Activated T-cell treated with anti-CD3 and anti-CD28 coated beads, Interleukin-2, amount 50 U/mL, for 72 hours (primary cell): ENCODE results near the gene GMNN. TPM values are rescaled to one million over a fixed set of nuclear protein-coding genes. Genes with fewer than 3 reads are reported as not detected.
A peak's percentile ranks its signal among the peaks of the same experiment; 100 is the strongest.

Source experiments
- ATAC-seq, 2 donors: fragments of 150-1000 bp; cut with Tn5 transposase; replicated peaks in 1 of 2; 2 replicates each; pipeline ENCODE4 v1.10.0; 2021; ENCODE audit warnings: moderate library complexity in 2 of 2, mild to moderate bottlenecking in 1 of 2
- DNase-seq, 2 donors: peaks; one replicate each; pipeline ENCODE4 v3.0.0; 2021 to 2022; ENCODE audit warnings: mixed read lengths in 1 of 2
- H3K27ac Mint-ChIP-seq: one replicate; pipeline ENCODE4 v1.8.0; 2022; ENCODE audit warnings: mild to moderate bottlenecking, moderate library complexity, mixed read lengths
- H3K27me3 Mint-ChIP-seq: one replicate; pipeline ENCODE4 v1.8.0; 2022; ENCODE audit warnings: low read depth, mixed read lengths
- H3K36me3 Mint-ChIP-seq, 2 donors: one replicate each; pipeline ENCODE4 v1.8.0; 2022; ENCODE audit warnings: mixed read lengths in 2 of 2, mild to moderate bottlenecking in 1 of 2; ENCODE audit not compliant: insufficient read depth in 2 of 2
- H3K4me1 Mint-ChIP-seq: one replicate; pipeline ENCODE4 v1.8.0; 2022; ENCODE audit warnings: low read depth, mixed read lengths
- H3K4me3 Mint-ChIP-seq, 2 donors: one replicate each; pipeline ENCODE4 v1.8.0; 2022; ENCODE audit warnings: mild to moderate bottlenecking in 2 of 2, mixed read lengths in 2 of 2, moderate library complexity in 2 of 2
- H3K9me3 Mint-ChIP-seq, 2 donors: one replicate each; pipeline ENCODE4 v1.8.0; 2022; ENCODE audit warnings: mixed read lengths in 2 of 2
- total RNA-seq, 2 donors: library from RNA; stranded (reverse); gene quantifications; one replicate each; pipeline ENCODE4 v1.2.3, GENCODE V29; 2022

Gene GMNN
- total RNA-seq, 2 donors from 2014 or later, result 50.8 to 58.5 TPM

- Mint-ChIP-seq H3K27me3 (no peaks in the 10 kb centered on the region), H3K9me3 (no peaks in the 10 kb centered on the region), H3K36me3 (peaks cover 13 to 19% of the 10 kb centered on the region in 2 donors), H3K27ac (peak overlapping the region; percentile 91), H3K4me3 (no peak overlapping the region), H3K4me1 (peaks cover 16% of the 10 kb centered on the region)
- ATAC-seq (no peak), DNase-seq (no peak)
Observed at GRCh38 chr6:24827162-24827561, 52.4 kb downstream of the GMNN start.

- Mint-ChIP-seq H3K9me3 (no peaks in the 10 kb centered on the region), H3K27ac (peak overlapping the region; percentile 91), H3K4me1 (peaks cover 24% of the 10 kb centered on the region), H3K36me3 (peaks cover 13 to 19% of the 10 kb centered on the region in 2 donors), H3K4me3 (no peak overlapping the region), H3K27me3 (no peaks in the 10 kb centered on the region)
- ATAC-seq, result no peak
- no peak for DNase-seq
Observed at GRCh38 chr6:24827970-24828369, 53.2 kb downstream of the GMNN start.

- no peaks in the 10 kb centered on the region for H3K27me3 Mint-ChIP-seq
- ATAC-seq (no peak), DNase-seq (no peak)
- H3K4me1 Mint-ChIP-seq, result peaks cover 36% of the 10 kb centered on the region
- no peak overlapping the region for H3K4me3 Mint-ChIP-seq
- H3K27ac Mint-ChIP-seq, result peak overlapping the region; percentile 21
- peaks cover 13 to 16% of the 10 kb centered on the region in 2 donors for H3K36me3 Mint-ChIP-seq
- no peaks in the 10 kb centered on the region for H3K9me3 Mint-ChIP-seq
Observed at GRCh38 chr6:24829657-24830056, 54.9 kb downstream of the GMNN start.

GRCh38 chr6:24831771-24832716, 57.3 kb downstream of the GMNN start:
- peaks cover 15 to 16% of the 10 kb centered on the region in 2 donors for H3K36me3 Mint-ChIP-seq
- H3K27me3 Mint-ChIP-seq, result no peaks in the 10 kb centered on the region
- H3K4me1 Mint-ChIP-seq, result peaks cover 57% of the 10 kb centered on the region
- no peak overlapping the region for H3K4me3 Mint-ChIP-seq
- H3K9me3 Mint-ChIP-seq, result no peaks in the 10 kb centered on the region
- ATAC-seq (peak; percentile 47 to 54), DNase-seq (no peak)
- H3K27ac Mint-ChIP-seq, result peak overlapping the region; percentile 92

GRCh38 chr6:24832794-24833193, 58.1 kb downstream of the GMNN start:
- Mint-ChIP-seq H3K27me3 (no peaks in the 10 kb centered on the region), H3K4me3 (no peak overlapping the region), H3K36me3 (peaks cover 12 to 13% of the 10 kb centered on the region in 2 donors), H3K9me3 (no peaks in the 10 kb centered on the region), H3K27ac (peak overlapping the region; percentile 92), H3K4me1 (peaks cover 51% of the 10 kb centered on the region)
- ATAC-seq, result no peak
- no peak for DNase-seq

- H3K27ac Mint-ChIP-seq, result peak overlapping the region; percentile 47
- no peak overlapping the region for H3K4me3 Mint-ChIP-seq
- peaks cover 12 to 14% of the 10 kb centered on the region in 2 donors for H3K36me3 Mint-ChIP-seq
- H3K4me1 Mint-ChIP-seq, result peaks cover 52% of the 10 kb centered on the region
- no peak for DNase-seq
- peaks cover 0 to 1% of the 10 kb centered on the region in 2 donors for H3K9me3 Mint-ChIP-seq
- no peaks in the 10 kb centered on the region for H3K27me3 Mint-ChIP-seq
- ATAC-seq, result no peak
Observed at GRCh38 chr6:24833711-24834386, 59.1 kb downstream of the GMNN start.

Other genes starting within 250 kb of the GMNN start
- under 1 TPM; 0.14 TPM for gene KIAA0319, start 128.7 kb upstream of the GMNN start, total RNA-seq
- gene TDP2, start 108.0 kb upstream of the GMNN start, total RNA-seq, result 10 to 100 TPM; 58.3 to 62.9 TPM
- gene ACOT13, start 107.9 kb upstream of the GMNN start, total RNA-seq, result 10 to 100 TPM; 26.5 to 26.9 TPM
- gene C6orf62, start 55.8 kb upstream of the GMNN start, total RNA-seq, result 100 to 1,000 TPM; 181 to 194 TPM
- gene ARMH2, start 24.0 kb downstream of the GMNN start, total RNA-seq, result not detected
- 10 to 100 TPM; 67.0 to 69.7 TPM for gene RIPOR2, start 161.0 kb downstream of the GMNN start, total RNA-seq